Tibial artery (tissue), 4 donors: Measurements from ENCODE around the gene ARMH4.

Source experiments
- DNase-seq, 2 donors: peaks; one replicate each; pipeline ENCODE4 v3.0.0-alpha.2; 2019
- H3K27ac ChIP-seq, 2 donors: fragments of 200-600 bp; sonication (generic) in 1 of 2; 1 replicate in 1 of 2; 2 replicates in 1 of 2; pipeline ENCODE4 v1.5.1; 2018 to 2019; ENCODE audit warnings: mild to moderate bottlenecking in 1 of 2
- H3K27me3 ChIP-seq, 2 donors: fragments of 200-600 bp; sonication (generic) in 1 of 2; one replicate each; pipeline versions ENCODE4 v1.5.1 to v1.6.0; 2016 to 2019
- H3K36me3 ChIP-seq, 3 donors: fragments of 200-600 bp; sonication (generic) in 2 of 3; one replicate each; pipeline ENCODE4 v1.5.1; 2016 to 2019; ENCODE audit warnings: mild to moderate bottlenecking in 2 of 3
- H3K4me1 ChIP-seq, 4 donors: fragments of 200-600 bp; sonication (generic) in 2 of 4; 1 replicate in 3 of 4; 2 replicates in 1 of 4; pipeline ENCODE4 v1.5.1; 2016 to 2019
- H3K4me3 ChIP-seq, 2 donors: fragments of 200-600 bp; sonication (generic) in 1 of 2; 1 replicate in 1 of 2; 2 replicates in 1 of 2; pipeline ENCODE4 v1.5.1; 2018 to 2019; ENCODE audit warnings: mild to moderate bottlenecking in 2 of 2
- H3K9me3 ChIP-seq, 3 donors: fragments of 200-600 bp; sonication (generic) in 1 of 3; one replicate each; pipeline ENCODE4 v1.5.1; 2016 to 2019
- intact Hi-C: fragments of 100-400 bp; cut with DNase I; formaldehyde crosslinking; loops from one replicate; pipeline ENCODE4 v1.15.0; 2023; ENCODE audit warnings: low total_unique reads
- TF ChIP-seq, protein P1 (sequence below), 2 experiments: fragments of 200-600 bp in 1 of 2; fragments of 450-650 bp in 1 of 2; IDR thresholded peaks; one replicate each; pipeline ENCODE4 v1.5.1; 2017 to 2019; ENCODE audit warnings: antibody characterized with exemption in 2 of 2, mild to moderate bottlenecking in 1 of 2, moderate library complexity in 1 of 2

ARMH4 gene

GRCh38 chr14:58054100-58054499, 97.9 kb downstream of the ARMH4 start:
- DNase-seq: no peak
- TF ChIP-seq, protein P1, sequence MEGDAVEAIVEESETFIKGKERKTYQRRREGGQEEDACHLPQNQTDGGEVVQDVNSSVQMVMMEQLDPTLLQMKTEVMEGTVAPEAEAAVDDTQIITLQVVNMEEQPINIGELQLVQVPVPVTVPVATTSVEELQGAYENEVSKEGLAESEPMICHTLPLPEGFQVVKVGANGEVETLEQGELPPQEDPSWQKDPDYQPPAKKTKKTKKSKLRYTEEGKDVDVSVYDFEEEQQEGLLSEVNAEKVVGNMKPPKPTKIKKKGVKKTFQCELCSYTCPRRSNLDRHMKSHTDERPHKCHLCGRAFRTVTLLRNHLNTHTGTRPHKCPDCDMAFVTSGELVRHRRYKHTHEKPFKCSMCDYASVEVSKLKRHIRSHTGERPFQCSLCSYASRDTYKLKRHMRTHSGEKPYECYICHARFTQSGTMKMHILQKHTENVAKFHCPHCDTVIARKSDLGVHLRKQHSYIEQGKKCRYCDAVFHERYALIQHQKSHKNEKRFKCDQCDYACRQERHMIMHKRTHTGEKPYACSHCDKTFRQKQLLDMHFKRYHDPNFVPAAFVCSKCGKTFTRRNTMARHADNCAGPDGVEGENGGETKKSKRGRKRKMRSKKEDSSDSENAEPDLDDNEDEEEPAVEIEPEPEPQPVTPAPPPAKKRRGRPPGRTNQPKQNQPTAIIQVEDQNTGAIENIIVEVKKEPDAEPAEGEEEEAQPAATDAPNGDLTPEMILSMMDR (IDR thresholded peaks at IDR 0.05): no peak
- H3K27ac ChIP-seq: no peak overlapping the region
- H3K4me3 ChIP-seq: no peak overlapping the region
- no peaks in the 10 kb centered on the region for H3K27me3 ChIP-seq
- H3K4me1 ChIP-seq: peaks cover 0 to 15% (median 2%) of the 10 kb centered on the region in 4 donors
- H3K36me3 ChIP-seq: no peaks in the 10 kb centered on the region
- H3K9me3 ChIP-seq: no peaks in the 10 kb centered on the region
- intact Hi-C loops: no loop called here

- peak overlapping the region; percentile 8 to 44 for H3K27ac ChIP-seq
- TF ChIP-seq, protein P1 (IDR thresholded peaks at IDR 0.05): no peak
- peaks cover 0 to 19% (median 3%) of the 10 kb centered on the region in 4 donors for H3K4me1 ChIP-seq
- H3K36me3 ChIP-seq: no peaks in the 10 kb centered on the region
- H3K9me3 ChIP-seq: no peaks in the 10 kb centered on the region
- no peak for DNase-seq
- no peak overlapping the region for H3K4me3 ChIP-seq
- no peaks in the 10 kb centered on the region for H3K27me3 ChIP-seq
- intact Hi-C loops: no loop called here
Observed at GRCh38 chr14:58048219-58048618, 103.8 kb downstream of the ARMH4 start.

DNA sequence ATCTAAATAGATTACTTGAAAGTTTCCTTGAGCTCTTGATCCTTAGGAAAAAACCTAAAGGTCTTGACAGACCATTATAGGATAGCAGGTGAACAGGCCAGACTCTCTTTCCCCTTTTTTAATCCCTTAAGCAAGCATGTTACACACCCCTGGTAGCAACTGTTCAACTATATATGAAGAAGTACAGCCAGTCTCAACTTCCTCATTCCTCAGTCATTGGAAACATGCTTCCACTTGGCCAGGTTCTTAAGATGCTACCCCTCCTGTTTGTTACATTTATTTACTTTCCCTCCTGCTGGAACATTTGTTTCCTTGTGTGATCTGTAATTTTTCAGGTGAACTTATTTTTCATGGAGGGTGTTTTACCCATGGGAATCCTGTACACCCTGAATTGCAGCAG, 124.1 kb downstream of the ARMH4 start:
- Histone ChIP-seq H3K27ac (no peak overlapping the region), H3K4me3 (no peak overlapping the region), H3K27me3 (no peaks in the 10 kb centered on the region), H3K4me1 (no peaks in the 10 kb centered on the region), H3K9me3 (no peaks in the 10 kb centered on the region), H3K36me3 (peaks cover 0 to 25% (median 12%) of the 10 kb centered on the region in 3 donors)
- DNase-seq: no peak
- TF ChIP-seq, protein P1 (IDR thresholded peaks at IDR 0.05): no peak
- intact Hi-C loops: no loop called here

DNA sequence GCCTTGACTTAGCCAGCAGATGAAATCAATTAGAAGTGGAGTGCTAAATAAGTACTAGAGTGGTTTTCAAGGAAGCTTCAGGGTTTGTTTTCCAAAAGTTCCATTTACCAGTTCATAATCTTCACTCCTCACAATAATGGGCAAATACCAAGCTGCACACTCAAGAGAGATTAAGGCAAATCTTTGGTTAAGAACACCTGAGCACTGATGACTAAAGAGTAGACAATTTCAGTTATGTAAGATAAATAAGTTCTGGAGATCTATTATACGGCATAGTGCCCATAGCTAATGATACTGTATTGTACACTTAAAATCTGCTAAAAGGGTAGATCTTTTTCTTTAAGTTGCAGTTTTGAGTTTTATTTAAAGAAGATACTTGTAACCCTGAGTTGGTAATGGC, 125.0 kb downstream of the ARMH4 start:
- Histone ChIP-seq H3K36me3 (peaks cover 0 to 25% (median 12%) of the 10 kb centered on the region in 3 donors), H3K9me3 (no peaks in the 10 kb centered on the region), H3K27me3 (no peaks in the 10 kb centered on the region), H3K4me3 (no peak overlapping the region), H3K4me1 (no peaks in the 10 kb centered on the region), H3K27ac (no peak overlapping the region)
- intact Hi-C loops: no loop called here
- TF ChIP-seq, protein P1 (IDR thresholded peaks at IDR 0.05): no peak
- no peak for DNase-seq

GRCh38 chr14:58026219-58026618, 125.8 kb downstream of the ARMH4 start:
- no peak overlapping the region for H3K4me3 ChIP-seq
- DNase-seq: no peak
- intact Hi-C loops: no loop called here
- no peaks in the 10 kb centered on the region for H3K9me3 ChIP-seq
- no peaks in the 10 kb centered on the region for H3K4me1 ChIP-seq
- TF ChIP-seq, protein P1 (IDR thresholded peaks at IDR 0.05): no peak
- peaks cover 0 to 25% (median 12%) of the 10 kb centered on the region in 3 donors for H3K36me3 ChIP-seq
- H3K27me3 ChIP-seq: no peaks in the 10 kb centered on the region
- H3K27ac ChIP-seq: no peak overlapping the region

- no peaks in the 10 kb centered on the region for H3K36me3 ChIP-seq
- DNase-seq: no peak
- intact Hi-C loops: no loop called here
- TF ChIP-seq, protein P1 (IDR thresholded peaks at IDR 0.05): no peak
- H3K9me3 ChIP-seq: no peaks in the 10 kb centered on the region
- no peak overlapping the region for H3K27ac ChIP-seq
- no peak overlapping the region for H3K4me3 ChIP-seq
- H3K4me1 ChIP-seq: no peaks in the 10 kb centered on the region
- no peaks in the 10 kb centered on the region for H3K27me3 ChIP-seq
Observed at GRCh38 chr14:58014778-58015177, 137.2 kb downstream of the ARMH4 start.
